Keratinocyte (primary cell): Measurements from ENCODE around the gene MRGPRD. TPM values are rescaled to one million over a fixed set of nuclear protein-coding genes. Genes with fewer than 3 reads are reported as not detected.

Experiments
- DNase-seq: peaks from one replicate; pipeline ENCODE4 v3.0.0-alpha.2; 2011; ENCODE audit warnings: low read depth, missing footprints, low spot score
- FAIRE-seq: peaks from 2 replicates; lab custom pipeline; 2011; peaks lifted over from hg19 to GRCh38; lab: Jason Lieb, UNC
- H2AFZ ChIP-seq: 2 replicates; pipeline ENCODE4 v1.6.0; 2012; ENCODE audit warnings: low read length, control low read depth, inconsistent platforms; ENCODE audit not compliant: control insufficient read depth
- H3K27ac ChIP-seq: 2 replicates; pipeline ENCODE4 v1.5.1; 2011; ENCODE audit warnings: low read length; ENCODE audit not compliant: control insufficient read depth, insufficient read depth
- H3K27me3 ChIP-seq: 3 replicates; pipeline ENCODE4 v1.6.0; 2011; ENCODE audit warnings: low read length; ENCODE audit not compliant: control insufficient read depth, insufficient read depth; ENCODE audit errors: extremely low read depth
- H3K36me3 ChIP-seq, 2 experiments: 2 replicates in 1 of 2; 3 replicates in 1 of 2; pipeline ENCODE4 v1.5.1; 2011; ENCODE audit warnings: low read length in 2 of 2, mild to moderate bottlenecking in 1 of 2; ENCODE audit not compliant: control insufficient read depth in 2 of 2, insufficient read depth in 2 of 2; ENCODE audit errors: extremely low read depth in 1 of 2
- H3K4me1 ChIP-seq: 3 replicates; pipeline ENCODE4 v1.5.1; 2011; ENCODE audit warnings: low read length; ENCODE audit not compliant: control insufficient read depth, insufficient read depth; ENCODE audit errors: extremely low read depth
- H3K4me2 ChIP-seq: 3 replicates; pipeline ENCODE4 v1.6.0; 2011; ENCODE audit warnings: low read depth, low read length; ENCODE audit not compliant: control insufficient read depth, insufficient read depth; ENCODE audit errors: extremely low read depth
- H3K4me3 ChIP-seq, 3 experiments: fragments of 200-600 bp in 1 of 3; sonication (generic) in 1 of 3; 2 replicates in 2 of 3; 3 replicates in 1 of 3; pipeline ENCODE4 v1.5.1; 2011 to 2016; ENCODE audit warnings: low read length in 3 of 3, mild to moderate bottlenecking in 3 of 3, control low read depth in 2 of 3, inconsistent platforms in 1 of 3, low read depth in 1 of 3, mixed read lengths in 1 of 3, mixed run types in 1 of 3, moderate library complexity in 1 of 3; ENCODE audit not compliant: control insufficient read depth in 2 of 3, insufficient read depth in 2 of 3; ENCODE audit errors: extremely low read depth in 1 of 3
- H3K79me2 ChIP-seq: 2 replicates; pipeline ENCODE4 v1.6.0; 2012; ENCODE audit warnings: low read length; ENCODE audit not compliant: control insufficient read depth, insufficient read depth
- H3K9ac ChIP-seq: 3 replicates; pipeline ENCODE4 v1.6.0; 2011; ENCODE audit warnings: low read length; ENCODE audit not compliant: control insufficient read depth, insufficient read depth; ENCODE audit errors: extremely low read depth
- H3K9me1 ChIP-seq: 3 replicates; pipeline ENCODE4 v1.6.0; 2011; ENCODE audit warnings: low read length; ENCODE audit not compliant: control insufficient read depth, insufficient read depth; ENCODE audit errors: extremely low read depth
- H3K9me3 ChIP-seq: 2 replicates; pipeline ENCODE4 v1.5.1; 2012; ENCODE audit warnings: low read depth, low read length; ENCODE audit not compliant: control insufficient read depth
- H4K20me1 ChIP-seq: 3 replicates; pipeline ENCODE4 v1.6.0; 2011; ENCODE audit warnings: low read length; ENCODE audit not compliant: control insufficient read depth, insufficient read depth; ENCODE audit errors: extremely low read depth
- EZH2 ChIP-seq: IDR thresholded peaks from one replicate; pipeline ENCODE4 v1.6.1; 2012; ENCODE audit warnings: inconsistent platforms, mild to moderate bottlenecking, low read length, moderate library complexity
- dilution Hi-C: fragments of 300-500 bp; cut with MboI; formaldehyde crosslinking; loops from one replicate; pipeline ENCODE4 v1.7.0; 2020; ENCODE audit warnings: low sequenced_read_pairs; ENCODE audit not compliant: extremely low pct_ligation_motif_present
- polyA plus RNA-seq, 5 experiments: library from polyadenylated mRNA; depleted of rRNA in 3 of 5; stranded (reverse) in 3 of 5; stranded (forward) in 1 of 5; unstranded in 1 of 5; fragments of >200 nt; gene quantifications; 1 replicate in 1 of 5; 2 replicates in 3 of 5; 3 replicates in 1 of 5; pipeline versions ENCODE4 v1.2.1 to v1.2.3, GENCODE V29; 2011 to 2012; ENCODE audit warnings: missing spikeins in 2 of 5, low read depth in 1 of 5, low replicate concordance in 1 of 5
- TF ChIP-seq, protein P1 (sequence below), 3 experiments: IDR thresholded peaks in 1 of 3; conservative IDR thresholded peaks in 1 of 3; optimal IDR thresholded peaks in 1 of 3; 2 replicates in 2 of 3; 3 replicates in 1 of 3; pipeline versions ENCODE3 to v1.5.1; 2011; ENCODE audit warnings: low read length in 3 of 3, mild to moderate bottlenecking in 3 of 3, moderate library complexity in 2 of 3, control low read depth in 1 of 3, inconsistent platforms in 1 of 3; ENCODE audit not compliant: insufficient read depth in 2 of 3; ENCODE audit errors: extremely low read depth in 1 of 3

Gene MRGPRD
- polyA plus RNA-seq, 1 donor (not counting 4 experiments of a cell fraction or from before 2014, with no cell fraction given) = not detected

DNA sequence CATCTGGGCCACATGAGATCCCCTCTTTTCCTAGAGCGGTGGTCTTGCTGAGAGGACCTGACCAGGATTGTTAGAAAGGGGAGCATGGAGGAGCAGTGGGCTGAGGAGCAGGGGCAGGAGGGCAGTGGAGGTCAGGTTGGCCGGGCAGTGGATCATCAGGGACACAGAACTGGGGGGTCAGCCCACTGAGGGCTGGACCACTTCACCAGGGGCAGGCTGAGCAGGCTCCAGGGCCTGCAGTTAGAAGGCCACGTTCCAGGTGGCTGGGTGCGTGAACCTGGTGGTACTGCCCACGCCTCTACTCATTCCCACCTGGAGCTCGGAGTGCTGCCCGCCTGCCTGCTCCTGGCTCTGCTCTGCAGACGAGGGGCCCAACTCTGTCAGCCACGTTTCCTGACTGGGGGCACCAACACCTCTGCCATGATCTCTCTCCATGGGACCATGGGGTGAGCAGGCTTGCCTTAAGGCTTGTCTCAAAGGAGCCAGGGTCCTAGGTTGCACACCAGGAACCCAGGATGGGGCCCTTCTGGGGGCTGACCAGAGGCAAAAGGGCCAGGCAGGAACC is 22.6 kb upstream of the MRGPRD start:
- Histone ChIP-seq H3K9ac (no peak overlapping the region), H3K9me1 (no peaks in the 10 kb centered on the region), H3K4me2 (no peak overlapping the region), H3K27ac (no peak overlapping the region), H2AFZ (no peak overlapping the region), H3K4me3 (no peak overlapping the region), H4K20me1 (no peaks in the 10 kb centered on the region), H3K27me3 (peaks cover 5% of the 10 kb centered on the region), H3K4me1 (peaks cover 7% of the 10 kb centered on the region), H3K79me2 (no peaks in the 10 kb centered on the region), H3K36me3 (no peaks in the 10 kb centered on the region), H3K9me3 (no peaks in the 10 kb centered on the region)
- dilution Hi-C loops = no loop called here
- no peak for DNase-seq
- FAIRE-seq = no peak
- TF ChIP-seq, protein P1, sequence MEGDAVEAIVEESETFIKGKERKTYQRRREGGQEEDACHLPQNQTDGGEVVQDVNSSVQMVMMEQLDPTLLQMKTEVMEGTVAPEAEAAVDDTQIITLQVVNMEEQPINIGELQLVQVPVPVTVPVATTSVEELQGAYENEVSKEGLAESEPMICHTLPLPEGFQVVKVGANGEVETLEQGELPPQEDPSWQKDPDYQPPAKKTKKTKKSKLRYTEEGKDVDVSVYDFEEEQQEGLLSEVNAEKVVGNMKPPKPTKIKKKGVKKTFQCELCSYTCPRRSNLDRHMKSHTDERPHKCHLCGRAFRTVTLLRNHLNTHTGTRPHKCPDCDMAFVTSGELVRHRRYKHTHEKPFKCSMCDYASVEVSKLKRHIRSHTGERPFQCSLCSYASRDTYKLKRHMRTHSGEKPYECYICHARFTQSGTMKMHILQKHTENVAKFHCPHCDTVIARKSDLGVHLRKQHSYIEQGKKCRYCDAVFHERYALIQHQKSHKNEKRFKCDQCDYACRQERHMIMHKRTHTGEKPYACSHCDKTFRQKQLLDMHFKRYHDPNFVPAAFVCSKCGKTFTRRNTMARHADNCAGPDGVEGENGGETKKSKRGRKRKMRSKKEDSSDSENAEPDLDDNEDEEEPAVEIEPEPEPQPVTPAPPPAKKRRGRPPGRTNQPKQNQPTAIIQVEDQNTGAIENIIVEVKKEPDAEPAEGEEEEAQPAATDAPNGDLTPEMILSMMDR (optimal IDR thresholded peaks at IDR 0.05 in 1 of 3, IDR thresholded peaks at IDR 0.05 in 1 of 3, conservative IDR thresholded peaks at IDR 0.05 in 1 of 3; ENCODE audit: extremely low read depth in 1 of 3, insufficient read depth in 2 of 3, low read length in 3 of 3) = no peak
- no peak for TF ChIP-seq EZH2

GRCh38 chr11:69002570-69003231 is 21.9 kb upstream of the MRGPRD start:
- Histone ChIP-seq H3K9ac (no peak overlapping the region), H3K4me2 (no peak overlapping the region), H2AFZ (no peak overlapping the region), H3K4me1 (peaks cover 3% of the 10 kb centered on the region), H3K27me3 (peaks cover 7% of the 10 kb centered on the region), H3K4me3 (no peak overlapping the region), H3K79me2 (no peaks in the 10 kb centered on the region), H3K9me3 (no peaks in the 10 kb centered on the region), H3K36me3 (no peaks in the 10 kb centered on the region), H3K9me1 (no peaks in the 10 kb centered on the region), H4K20me1 (no peaks in the 10 kb centered on the region), H3K27ac (no peak overlapping the region)
- dilution Hi-C loops = no loop called here
- TF ChIP-seq EZH2 = no peak
- TF ChIP-seq, protein P1 (optimal IDR thresholded peaks at IDR 0.05 in 1 of 3, IDR thresholded peaks at IDR 0.05 in 1 of 3, conservative IDR thresholded peaks at IDR 0.05 in 1 of 3; ENCODE audit: extremely low read depth in 1 of 3, insufficient read depth in 2 of 3, low read length in 3 of 3) = no peak
- FAIRE-seq = no peak
- DNase-seq = no peak
